Erythroblast (primary cell): Measurements from ENCODE around the gene IRAK1BP1.

Source experiments
- GATA1 ChIP-seq: IDR thresholded peaks from 2 replicates; pipeline ENCODE4 v1.6.1; 2011; ENCODE audit warnings: low read depth, mild to moderate bottlenecking, control low read depth, low read length, moderate library complexity
- POLR2A ChIP-seq: IDR thresholded peaks from 2 replicates; pipeline ENCODE4 v1.6.1; 2011; ENCODE audit warnings: mild to moderate bottlenecking, low read length

DNA sequence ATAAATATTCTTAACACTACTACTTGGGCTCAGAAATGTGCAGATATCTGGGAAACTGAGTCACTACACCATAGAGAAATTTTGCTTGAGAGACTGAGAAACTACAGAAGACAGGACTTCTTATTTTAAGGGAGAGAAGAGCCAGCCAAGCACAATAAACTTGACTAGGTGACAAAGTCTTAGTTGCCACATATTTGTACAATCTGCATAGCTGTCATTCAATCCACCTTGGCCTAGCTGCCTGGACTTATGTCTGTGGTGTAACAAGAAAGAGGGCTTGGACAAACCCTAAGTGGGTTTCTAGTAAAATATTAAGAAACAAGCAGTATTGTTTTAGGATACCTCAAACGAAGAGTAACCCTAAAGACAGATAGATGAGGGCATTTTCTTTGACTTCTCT lies 21.8 kb upstream of the IRAK1BP1 start:
- TF ChIP-seq POLR2A (no peak), GATA1 (no peak)
